ENCODE data around the gene CFTR.

GRCh38 chr7:117685795-117686194 is 206.0 kb downstream of the CFTR start:
- TF ChIP-seq SP1 (CRISPR knock-in tag; IDR thresholded peaks at IDR 0.05) (no peak), ELK1 (CRISPR knock-in tag; IDR thresholded peaks at IDR 0.05) (no peak), ZNF449 (CRISPR knock-in tag; IDR thresholded peaks at IDR 0.05) (no peak), ZNF274 (IDR thresholded peaks at IDR 0.05; ENCODE audit: borderline replicate concordance, low read depth, low read length) (no peak)
